Type B pancreatic cell (in vitro differentiated cells): Measurements from ENCODE around the gene VSIR. TPM values are rescaled to one million over a fixed set of nuclear protein-coding genes. Genes with fewer than 3 reads are reported as not detected.

Experiments
- DNase-seq: peaks from one replicate; pipeline ENCODE4 v3.0.0; 2021; ENCODE audit warnings: mixed read lengths; ENCODE audit not compliant: unreplicated experiment; ENCODE audit errors: extremely low spot score
- H3K27ac Mint-ChIP-seq: 2 replicates; pipeline ENCODE4 v1.8.0; 2021; ENCODE audit warnings: mild to moderate bottlenecking, mixed read lengths
- H3K27me3 Mint-ChIP-seq: 2 replicates; pipeline ENCODE4 v1.8.0; 2021; ENCODE audit warnings: mixed read lengths
- H3K36me3 Mint-ChIP-seq: 2 replicates; pipeline ENCODE4 v1.8.0; 2021; ENCODE audit warnings: mixed read lengths
- H3K4me1 Mint-ChIP-seq: one replicate; pipeline ENCODE4 v1.8.0; 2021; ENCODE audit warnings: mixed read lengths; ENCODE audit not compliant: unreplicated experiment
- H3K4me3 Mint-ChIP-seq: 2 replicates; pipeline ENCODE4 v1.8.0; 2021; ENCODE audit warnings: mild to moderate bottlenecking, mixed read lengths
- H3K9me3 Mint-ChIP-seq: 2 replicates; pipeline ENCODE4 v1.8.0; 2021; ENCODE audit warnings: mixed read lengths
- total RNA-seq: library from RNA; stranded (reverse); gene quantifications from 2 replicates; pipeline ENCODE4 v1.2.1, GENCODE V29; 2021; ENCODE audit warnings: low replicate concordance
- TF ChIP-seq, protein P1 (sequence below): fragments of 200-600 bp; sonication (generic); conservative IDR thresholded peaks from 2 replicates; pipeline ENCODE4 v1.5.0; 2021; ENCODE audit warnings: antibody characterized with exemption, mild to moderate bottlenecking

Gene VSIR
- total RNA-seq, 1 donor from 2014 or later = 47.0 TPM

DNA sequence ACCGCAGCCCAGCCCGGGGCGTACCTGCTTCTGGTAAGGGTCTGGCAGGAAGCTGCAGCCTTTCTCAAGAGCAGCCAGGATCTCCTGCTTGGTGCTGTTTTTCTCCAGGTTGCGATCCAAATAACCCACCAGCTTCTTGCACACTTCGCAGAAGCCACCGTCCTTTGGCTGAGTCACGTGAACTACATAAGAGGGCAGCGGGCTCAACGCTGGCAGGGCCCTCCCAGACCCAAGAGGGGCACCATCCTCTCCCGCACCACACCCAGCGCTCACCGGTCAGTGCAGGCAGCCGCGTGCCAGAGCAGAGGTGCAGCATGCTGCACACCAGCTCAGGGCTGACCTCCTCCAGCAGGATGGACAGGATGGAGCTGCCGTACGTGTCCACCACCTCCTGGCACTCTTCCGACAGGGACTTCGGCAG lies 46.1 kb upstream of the VSIR start:
- TF ChIP-seq, protein P1, sequence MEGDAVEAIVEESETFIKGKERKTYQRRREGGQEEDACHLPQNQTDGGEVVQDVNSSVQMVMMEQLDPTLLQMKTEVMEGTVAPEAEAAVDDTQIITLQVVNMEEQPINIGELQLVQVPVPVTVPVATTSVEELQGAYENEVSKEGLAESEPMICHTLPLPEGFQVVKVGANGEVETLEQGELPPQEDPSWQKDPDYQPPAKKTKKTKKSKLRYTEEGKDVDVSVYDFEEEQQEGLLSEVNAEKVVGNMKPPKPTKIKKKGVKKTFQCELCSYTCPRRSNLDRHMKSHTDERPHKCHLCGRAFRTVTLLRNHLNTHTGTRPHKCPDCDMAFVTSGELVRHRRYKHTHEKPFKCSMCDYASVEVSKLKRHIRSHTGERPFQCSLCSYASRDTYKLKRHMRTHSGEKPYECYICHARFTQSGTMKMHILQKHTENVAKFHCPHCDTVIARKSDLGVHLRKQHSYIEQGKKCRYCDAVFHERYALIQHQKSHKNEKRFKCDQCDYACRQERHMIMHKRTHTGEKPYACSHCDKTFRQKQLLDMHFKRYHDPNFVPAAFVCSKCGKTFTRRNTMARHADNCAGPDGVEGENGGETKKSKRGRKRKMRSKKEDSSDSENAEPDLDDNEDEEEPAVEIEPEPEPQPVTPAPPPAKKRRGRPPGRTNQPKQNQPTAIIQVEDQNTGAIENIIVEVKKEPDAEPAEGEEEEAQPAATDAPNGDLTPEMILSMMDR = no peak
- Mint-ChIP-seq H3K4me3 (no peak overlapping the region), H3K4me1 (no peaks in the 10 kb centered on the region), H3K27me3 (no peaks in the 10 kb centered on the region), H3K36me3 (peaks cover 35% of the 10 kb centered on the region), H3K27ac (no peak overlapping the region), H3K9me3 (no peaks in the 10 kb centered on the region)
- no peak for DNase-seq

DNA sequence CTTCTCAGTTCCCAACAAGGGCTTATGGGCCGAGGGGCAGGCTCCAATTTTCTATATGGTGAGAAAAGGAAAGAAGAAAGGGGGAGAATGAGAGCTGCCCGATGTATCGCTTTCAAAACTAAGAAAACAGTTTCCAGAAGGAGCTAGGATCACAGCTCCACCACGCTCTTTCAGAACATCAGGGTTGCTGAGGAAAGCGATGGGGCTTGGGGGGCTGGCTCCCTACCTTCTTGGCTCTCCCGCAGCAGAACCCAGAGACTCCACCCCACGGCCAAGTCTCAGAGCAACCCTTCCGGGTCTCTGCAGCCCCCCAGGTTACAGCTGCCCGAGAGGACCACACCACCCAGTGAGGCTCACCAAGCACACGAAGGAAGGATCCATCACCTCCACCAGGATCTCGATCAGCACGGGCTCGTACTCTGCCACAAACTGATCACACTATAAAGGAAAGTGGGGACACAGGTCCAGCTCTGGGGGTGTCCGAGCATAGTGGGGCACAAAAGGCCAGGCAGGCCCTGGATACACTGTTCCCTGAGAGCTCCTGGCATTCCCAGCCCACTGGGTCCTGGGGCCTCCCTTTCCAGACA lies 45.4 kb upstream of the VSIR start:
- H3K27me3 Mint-ChIP-seq = no peaks in the 10 kb centered on the region
- no peaks in the 10 kb centered on the region for H3K9me3 Mint-ChIP-seq
- H3K4me1 Mint-ChIP-seq = no peaks in the 10 kb centered on the region
- H3K4me3 Mint-ChIP-seq = no peak overlapping the region
- no peak overlapping the region for H3K27ac Mint-ChIP-seq
- peaks cover 34% of the 10 kb centered on the region for H3K36me3 Mint-ChIP-seq
- TF ChIP-seq, protein P1 = no peak
- no peak for DNase-seq

DNA sequence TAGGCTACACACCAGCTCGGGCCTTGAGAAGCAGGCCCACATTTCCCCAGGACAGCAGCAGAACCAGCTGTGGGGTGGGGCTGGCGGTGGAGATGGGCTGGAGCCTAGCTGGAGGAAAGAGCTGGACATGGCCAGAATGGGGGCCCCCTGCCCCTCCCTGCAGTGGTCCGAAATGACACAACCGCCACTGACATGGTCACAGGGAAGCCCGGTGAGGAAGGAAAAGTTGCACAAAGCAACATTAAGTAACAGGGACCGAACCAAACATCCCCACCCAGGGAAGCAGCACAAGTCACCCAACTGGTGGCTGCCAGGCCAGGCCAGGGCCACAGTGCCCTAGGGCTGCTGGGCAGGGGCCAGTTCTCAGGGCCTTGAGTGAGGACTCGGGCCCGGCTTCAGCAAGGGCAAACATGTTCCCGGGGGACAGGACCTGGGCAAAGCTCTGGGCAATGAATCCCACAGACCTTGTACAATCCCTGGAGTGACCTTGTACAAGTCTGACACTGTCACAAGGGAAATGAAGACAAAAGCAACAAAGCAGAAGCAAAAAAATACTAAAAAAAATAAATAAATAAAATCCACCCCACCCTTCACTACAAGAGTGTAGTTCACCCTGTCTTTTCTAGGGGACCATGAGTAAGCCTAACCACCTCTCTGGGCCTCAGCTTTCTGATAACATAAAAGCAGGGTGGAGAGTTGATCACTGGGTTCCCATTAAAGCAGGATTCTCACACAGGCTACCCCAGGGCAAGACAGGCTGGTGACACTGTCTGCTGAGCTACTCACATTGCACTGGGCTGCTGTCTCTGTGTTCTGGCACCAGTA lies 44.7 kb upstream of the VSIR start:
- Mint-ChIP-seq H3K4me3 (no peak overlapping the region), H3K36me3 (peaks cover 31% of the 10 kb centered on the region), H3K27ac (no peak overlapping the region), H3K9me3 (no peaks in the 10 kb centered on the region), H3K4me1 (no peaks in the 10 kb centered on the region), H3K27me3 (no peaks in the 10 kb centered on the region)
- DNase-seq = no peak
- TF ChIP-seq, protein P1 = no peak

DNA sequence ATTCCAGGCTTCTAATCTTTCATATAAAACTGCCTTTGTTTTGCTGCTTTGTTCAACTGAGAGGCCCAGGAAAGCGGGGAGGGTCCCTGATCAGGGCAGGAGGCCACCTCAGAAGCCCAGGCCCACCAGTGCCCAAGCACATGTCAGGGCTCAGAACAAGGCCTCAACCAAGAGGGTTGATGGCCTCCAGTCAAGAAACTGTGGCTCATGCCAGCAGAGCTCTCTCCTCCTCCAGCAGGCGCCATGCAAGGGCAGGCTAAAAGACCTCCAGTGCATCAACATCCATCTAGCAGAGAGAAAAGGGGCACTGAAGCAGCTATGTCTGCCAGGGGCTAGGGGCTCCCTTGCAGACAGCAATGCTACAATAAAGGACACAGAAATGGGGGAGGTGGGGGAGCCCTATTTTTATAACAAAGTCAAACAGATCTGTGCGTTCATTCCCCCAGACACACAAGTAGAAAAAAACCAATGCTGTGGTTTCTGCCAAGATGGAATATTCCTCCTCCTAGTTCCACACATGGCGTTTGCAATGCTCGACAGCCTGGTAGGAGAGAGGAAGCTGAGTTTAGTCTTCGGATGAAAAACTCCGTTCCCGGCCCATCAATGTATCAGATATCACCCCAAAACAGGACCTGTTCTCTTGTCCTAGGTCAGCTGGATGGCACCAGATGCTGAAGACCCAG lies 43.8 kb upstream of the VSIR start:
- no peaks in the 10 kb centered on the region for H3K9me3 Mint-ChIP-seq
- peaks cover 31% of the 10 kb centered on the region for H3K36me3 Mint-ChIP-seq
- H3K4me3 Mint-ChIP-seq = no peak overlapping the region
- no peak overlapping the region for H3K27ac Mint-ChIP-seq
- H3K27me3 Mint-ChIP-seq = no peaks in the 10 kb centered on the region
- no peak for DNase-seq
- TF ChIP-seq, protein P1 = no peak
- H3K4me1 Mint-ChIP-seq = peaks cover 4% of the 10 kb centered on the region

DNA sequence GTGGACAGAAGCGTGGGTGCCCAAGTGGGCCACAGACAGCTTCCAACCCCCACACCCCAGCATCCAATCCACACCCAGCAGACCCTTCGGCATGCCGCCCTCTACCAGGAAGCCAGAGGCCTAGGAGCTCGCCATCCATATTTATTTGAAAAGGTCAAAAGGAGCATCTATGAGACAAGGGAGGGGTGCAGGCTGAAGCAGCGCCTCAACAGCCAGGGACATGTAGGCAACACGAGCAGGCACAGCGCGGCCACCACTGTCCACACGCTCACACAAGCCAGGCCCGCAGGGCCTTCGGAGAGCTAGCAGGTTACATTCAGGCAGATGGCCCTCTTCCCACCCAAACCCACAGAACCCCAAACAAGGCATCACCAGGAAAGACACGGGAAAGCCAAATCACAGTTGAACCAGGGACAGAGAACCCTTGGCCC lies 43.1 kb upstream of the VSIR start:
- Mint-ChIP-seq H3K9me3 (no peaks in the 10 kb centered on the region), H3K27me3 (no peaks in the 10 kb centered on the region), H3K36me3 (peaks cover 24% of the 10 kb centered on the region), H3K4me3 (no peak overlapping the region), H3K4me1 (peaks cover 4% of the 10 kb centered on the region), H3K27ac (no peak overlapping the region)
- no peak for DNase-seq
- TF ChIP-seq, protein P1 = no peak
